ENCODE results near the gene PLAGL1.

DNA sequence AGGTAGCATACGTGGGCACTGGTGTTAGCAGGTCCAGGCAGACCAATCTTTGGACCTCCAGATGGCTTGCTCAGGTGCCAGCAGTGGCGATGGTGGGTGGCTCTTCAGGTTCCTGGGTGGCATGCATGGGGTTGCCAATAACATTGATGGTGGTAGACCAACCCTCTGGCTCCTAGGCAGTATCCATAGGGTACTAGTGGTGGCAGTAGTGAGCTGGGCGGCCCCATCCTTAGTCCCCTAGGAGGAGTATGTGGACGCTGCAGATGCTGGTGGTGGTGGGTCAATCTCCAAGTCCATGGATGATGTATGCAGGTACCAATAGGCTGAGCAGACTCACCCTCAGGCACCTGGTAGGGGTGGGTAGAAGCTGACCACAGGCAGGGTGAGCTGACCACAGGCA is 73.2 kb downstream of the PLAGL1 start:
- TF ChIP-seq, protein P1, sequence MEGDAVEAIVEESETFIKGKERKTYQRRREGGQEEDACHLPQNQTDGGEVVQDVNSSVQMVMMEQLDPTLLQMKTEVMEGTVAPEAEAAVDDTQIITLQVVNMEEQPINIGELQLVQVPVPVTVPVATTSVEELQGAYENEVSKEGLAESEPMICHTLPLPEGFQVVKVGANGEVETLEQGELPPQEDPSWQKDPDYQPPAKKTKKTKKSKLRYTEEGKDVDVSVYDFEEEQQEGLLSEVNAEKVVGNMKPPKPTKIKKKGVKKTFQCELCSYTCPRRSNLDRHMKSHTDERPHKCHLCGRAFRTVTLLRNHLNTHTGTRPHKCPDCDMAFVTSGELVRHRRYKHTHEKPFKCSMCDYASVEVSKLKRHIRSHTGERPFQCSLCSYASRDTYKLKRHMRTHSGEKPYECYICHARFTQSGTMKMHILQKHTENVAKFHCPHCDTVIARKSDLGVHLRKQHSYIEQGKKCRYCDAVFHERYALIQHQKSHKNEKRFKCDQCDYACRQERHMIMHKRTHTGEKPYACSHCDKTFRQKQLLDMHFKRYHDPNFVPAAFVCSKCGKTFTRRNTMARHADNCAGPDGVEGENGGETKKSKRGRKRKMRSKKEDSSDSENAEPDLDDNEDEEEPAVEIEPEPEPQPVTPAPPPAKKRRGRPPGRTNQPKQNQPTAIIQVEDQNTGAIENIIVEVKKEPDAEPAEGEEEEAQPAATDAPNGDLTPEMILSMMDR (IDR thresholded peaks at IDR 0.05; ENCODE audit: poor library complexity), result no peak
- no peak for TF ChIP-seq EZH2 (IDR thresholded peaks at IDR 0.05; ENCODE audit: borderline replicate concordance)

All from hepatocyte (in vitro differentiated cells).